Left forelimb (tissue), 1 donor: ENCODE results near the gene PRXL2B.
A peak's percentile ranks its signal among the peaks of the same experiment; 100 is the strongest.

Experiments used
- DNase-seq: peaks from one replicate; pipeline ENCODE4 v3.0.0-alpha.2; 2018; ENCODE audit warnings: low spot score

The PRXL2B gene

GRCh38 chr1:2614145-2614544 lies 27.6 kb downstream of the PRXL2B start:
- DNase-seq: no peak

GRCh38 chr1:2617971-2618470 lies 31.4 kb downstream of the PRXL2B start:
- DNase-seq: no peak

GRCh38 chr1:2623571-2624337 lies 37.2 kb downstream of the PRXL2B start:
- no peak for DNase-seq

- DNase-seq: no peak
Observed at GRCh38 chr1:2624735-2625300, 38.2 kb downstream of the PRXL2B start.

GRCh38 chr1:2625311-2625710 lies 38.7 kb downstream of the PRXL2B start:
- DNase-seq: peak; percentile 42

- peak; percentile 37 for DNase-seq
Observed at GRCh38 chr1:2625748-2626147, 39.2 kb downstream of the PRXL2B start.

GRCh38 chr1:2627746-2628145 lies 41.2 kb downstream of the PRXL2B start:
- peak; percentile 38 for DNase-seq

GRCh38 chr1:2628191-2628932 lies 41.8 kb downstream of the PRXL2B start:
- DNase-seq: peak; percentile 51

- DNase-seq: peak; percentile 50
Observed at GRCh38 chr1:2628933-2629626, 42.5 kb downstream of the PRXL2B start.

GRCh38 chr1:2629627-2630497 lies 43.3 kb downstream of the PRXL2B start:
- peak; percentile 47 for DNase-seq

GRCh38 chr1:2630498-2631135 lies 44.0 kb downstream of the PRXL2B start:
- DNase-seq: peak; percentile 23

- DNase-seq: peak; percentile 48
Observed at GRCh38 chr1:2631136-2632050, 44.8 kb downstream of the PRXL2B start.

- DNase-seq: peak; percentile 46
Observed at GRCh38 chr1:2632051-2632430, 45.5 kb downstream of the PRXL2B start.

GRCh38 chr1:2632561-2633361 lies 46.2 kb downstream of the PRXL2B start, which contains the start of gene MMEL1:
TSS of gene MMEL1 (minus strand) at chr1:2633016. CDS start at chr1:2629484, 3,532 bp downstream.
- DNase-seq: peak; percentile 36

GRCh38 chr1:2633366-2633935 lies 46.9 kb downstream of the PRXL2B start:
- DNase-seq: peak; percentile 52

- peak; percentile 65 for DNase-seq
Observed at GRCh38 chr1:2633936-2634491, 47.4 kb downstream of the PRXL2B start.

- peak; percentile 59 for DNase-seq
Observed at GRCh38 chr1:2635361-2636010, 48.9 kb downstream of the PRXL2B start.
